ENCODE results near the gene KCTD21. TPM values are rescaled to one million over a fixed set of nuclear protein-coding genes. Genes with fewer than 3 reads are reported as not detected.

Gene KCTD21
- total and polyA plus RNA-seq, 10 of the 15 experiments (the other 5 are each of a cell fraction or from before 2014, with no cell fraction given), result 0.63 to 5.4 (median 3.6) TPM

DNA sequence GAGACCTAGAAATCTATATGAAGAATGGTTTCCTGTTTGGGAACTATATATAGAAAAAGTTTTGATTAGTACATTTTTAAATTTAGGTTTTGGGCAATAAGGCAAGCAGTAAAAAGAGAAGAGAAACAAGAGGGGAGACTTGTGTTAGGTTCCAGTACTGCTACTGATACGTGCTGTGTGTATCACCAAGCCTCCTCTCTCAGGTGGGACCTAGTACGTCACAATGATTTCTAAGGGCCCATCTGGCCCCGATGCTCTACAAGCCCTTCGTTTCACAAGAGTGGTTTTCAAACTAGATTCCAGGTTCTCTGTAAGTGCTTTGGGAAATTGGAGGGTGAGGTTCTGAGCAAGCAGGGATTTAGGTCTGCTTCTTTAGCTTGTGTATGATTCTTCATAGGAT, 39.5 kb upstream of the KCTD21 start:
- H4K20me1 ChIP-seq (ENCODE audit: control insufficient read depth, insufficient read depth), result no peaks in the 10 kb centered on the region
- TF ChIP-seq, protein P1, sequence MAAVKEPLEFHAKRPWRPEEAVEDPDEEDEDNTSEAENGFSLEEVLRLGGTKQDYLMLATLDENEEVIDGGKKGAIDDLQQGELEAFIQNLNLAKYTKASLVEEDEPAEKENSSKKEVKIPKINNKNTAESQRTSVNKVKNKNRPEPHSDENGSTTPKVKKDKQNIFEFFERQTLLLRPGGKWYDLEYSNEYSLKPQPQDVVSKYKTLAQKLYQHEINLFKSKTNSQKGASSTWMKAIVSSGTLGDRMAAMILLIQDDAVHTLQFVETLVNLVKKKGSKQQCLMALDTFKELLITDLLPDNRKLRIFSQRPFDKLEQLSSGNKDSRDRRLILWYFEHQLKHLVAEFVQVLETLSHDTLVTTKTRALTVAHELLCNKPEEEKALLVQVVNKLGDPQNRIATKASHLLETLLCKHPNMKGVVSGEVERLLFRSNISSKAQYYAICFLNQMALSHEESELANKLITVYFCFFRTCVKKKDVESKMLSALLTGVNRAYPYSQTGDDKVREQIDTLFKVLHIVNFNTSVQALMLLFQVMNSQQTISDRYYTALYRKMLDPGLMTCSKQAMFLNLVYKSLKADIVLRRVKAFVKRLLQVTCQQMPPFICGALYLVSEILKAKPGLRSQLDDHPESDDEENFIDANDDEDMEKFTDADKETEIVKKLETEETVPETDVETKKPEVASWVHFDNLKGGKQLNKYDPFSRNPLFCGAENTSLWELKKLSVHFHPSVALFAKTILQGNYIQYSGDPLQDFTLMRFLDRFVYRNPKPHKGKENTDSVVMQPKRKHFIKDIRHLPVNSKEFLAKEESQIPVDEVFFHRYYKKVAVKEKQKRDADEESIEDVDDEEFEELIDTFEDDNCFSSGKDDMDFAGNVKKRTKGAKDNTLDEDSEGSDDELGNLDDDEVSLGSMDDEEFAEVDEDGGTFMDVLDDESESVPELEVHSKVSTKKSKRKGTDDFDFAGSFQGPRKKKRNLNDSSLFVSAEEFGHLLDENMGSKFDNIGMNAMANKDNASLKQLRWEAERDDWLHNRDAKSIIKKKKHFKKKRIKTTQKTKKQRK (IDR thresholded peaks at IDR 0.05; ENCODE audit: low read depth, low read length), result no peak
- TF ChIP-seq, protein P2, sequence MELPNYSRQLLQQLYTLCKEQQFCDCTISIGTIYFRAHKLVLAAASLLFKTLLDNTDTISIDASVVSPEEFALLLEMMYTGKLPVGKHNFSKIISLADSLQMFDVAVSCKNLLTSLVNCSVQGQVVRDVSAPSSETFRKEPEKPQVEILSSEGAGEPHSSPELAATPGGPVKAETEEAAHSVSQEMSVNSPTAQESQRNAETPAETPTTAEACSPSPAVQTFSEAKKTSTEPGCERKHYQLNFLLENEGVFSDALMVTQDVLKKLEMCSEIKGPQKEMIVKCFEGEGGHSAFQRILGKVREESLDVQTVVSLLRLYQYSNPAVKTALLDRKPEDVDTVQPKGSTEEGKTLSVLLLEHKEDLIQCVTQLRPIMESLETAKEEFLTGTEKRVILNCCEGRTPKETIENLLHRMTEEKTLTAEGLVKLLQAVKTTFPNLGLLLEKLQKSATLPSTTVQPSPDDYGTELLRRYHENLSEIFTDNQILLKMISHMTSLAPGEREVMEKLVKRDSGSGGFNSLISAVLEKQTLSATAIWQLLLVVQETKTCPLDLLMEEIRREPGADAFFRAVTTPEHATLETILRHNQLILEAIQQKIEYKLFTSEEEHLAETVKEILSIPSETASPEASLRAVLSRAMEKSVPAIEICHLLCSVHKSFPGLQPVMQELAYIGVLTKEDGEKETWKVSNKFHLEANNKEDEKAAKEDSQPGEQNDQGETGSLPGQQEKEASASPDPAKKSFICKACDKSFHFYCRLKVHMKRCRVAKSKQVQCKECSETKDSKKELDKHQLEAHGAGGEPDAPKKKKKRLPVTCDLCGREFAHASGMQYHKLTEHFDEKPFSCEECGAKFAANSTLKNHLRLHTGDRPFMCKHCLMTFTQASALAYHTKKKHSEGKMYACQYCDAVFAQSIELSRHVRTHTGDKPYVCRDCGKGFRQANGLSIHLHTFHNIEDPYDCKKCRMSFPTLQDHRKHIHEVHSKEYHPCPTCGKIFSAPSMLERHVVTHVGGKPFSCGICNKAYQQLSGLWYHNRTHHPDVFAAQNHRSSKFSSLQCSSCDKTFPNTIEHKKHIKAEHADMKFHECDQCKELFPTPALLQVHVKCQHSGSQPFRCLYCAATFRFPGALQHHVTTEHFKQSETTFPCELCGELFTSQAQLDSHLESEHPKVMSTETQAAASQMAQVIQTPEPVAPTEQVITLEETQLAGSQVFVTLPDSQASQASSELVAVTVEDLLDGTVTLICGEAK (IDR thresholded peaks at IDR 0.05; ENCODE audit: borderline replicate concordance), result no peak
- no peak for TF ChIP-seq YBX1 (IDR thresholded peaks at IDR 0.05)
- TF ChIP-seq CHD4 (IDR thresholded peaks at IDR 0.05), result no peak
- no peak for TF ChIP-seq FOS (IDR thresholded peaks at IDR 0.05; ENCODE audit: borderline replicate concordance, extremely low read depth, insufficient read length)
- TF ChIP-seq, protein P3, sequence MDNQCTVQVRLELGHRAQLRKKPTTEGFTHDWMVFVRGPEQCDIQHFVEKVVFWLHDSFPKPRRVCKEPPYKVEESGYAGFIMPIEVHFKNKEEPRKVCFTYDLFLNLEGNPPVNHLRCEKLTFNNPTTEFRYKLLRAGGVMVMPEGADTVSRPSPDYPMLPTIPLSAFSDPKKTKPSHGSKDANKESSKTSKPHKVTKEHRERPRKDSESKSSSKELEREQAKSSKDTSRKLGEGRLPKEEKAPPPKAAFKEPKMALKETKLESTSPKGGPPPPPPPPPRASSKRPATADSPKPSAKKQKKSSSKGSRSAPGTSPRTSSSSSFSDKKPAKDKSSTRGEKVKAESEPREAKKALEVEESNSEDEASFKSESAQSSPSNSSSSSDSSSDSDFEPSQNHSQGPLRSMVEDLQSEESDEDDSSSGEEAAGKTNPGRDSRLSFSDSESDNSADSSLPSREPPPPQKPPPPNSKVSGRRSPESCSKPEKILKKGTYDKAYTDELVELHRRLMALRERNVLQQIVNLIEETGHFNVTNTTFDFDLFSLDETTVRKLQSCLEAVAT (IDR thresholded peaks at IDR 0.05), result no peak
- TF ChIP-seq ZBED1 (IDR thresholded peaks at IDR 0.05; ENCODE audit: borderline replicate concordance), result 0 out of 2 replicates have a peak, but pooled peaks have one; percentile 31
- TF ChIP-seq, protein P4, sequence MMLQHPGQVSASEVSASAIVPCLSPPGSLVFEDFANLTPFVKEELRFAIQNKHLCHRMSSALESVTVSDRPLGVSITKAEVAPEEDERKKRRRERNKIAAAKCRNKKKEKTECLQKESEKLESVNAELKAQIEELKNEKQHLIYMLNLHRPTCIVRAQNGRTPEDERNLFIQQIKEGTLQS (IDR thresholded peaks at IDR 0.05; ENCODE audit: borderline replicate concordance, extremely low read depth, low read depth, low read length), result no peak
- no peak for TF ChIP-seq EED (IDR thresholded peaks at IDR 0.05; ENCODE audit: low read depth)
- 0 out of 2 replicates have a peak, but pooled peaks have one; percentile 12 for TF ChIP-seq CREB1 (IDR thresholded peaks at IDR 0.05; ENCODE audit: low read depth)
- peak; percentile 39; the same call in 1 of the 2 replicates for TF ChIP-seq CREM (IDR thresholded peaks at IDR 0.05; ENCODE audit: low read depth)
- no peak for TF ChIP-seq NRF1 (conservative IDR thresholded peaks at IDR 0.05; ENCODE audit: low read depth, low read length)
- TF ChIP-seq JUNB (IDR thresholded peaks at IDR 0.05), result no peak; the same call in 1 of the 2 replicates
- no peak for TF ChIP-seq ESRRA (IDR thresholded peaks at IDR 0.05; ENCODE audit: low read length)
- TF ChIP-seq MEF2A (IDR thresholded peaks at IDR 0.05; ENCODE audit: insufficient read depth, low read depth, low read length), result 0 out of 2 replicates have a peak, but pooled peaks have one; percentile 52

More for the DNA sequence above, 39.5 kb upstream of the KCTD21 start:
- Histone ChIP-seq H3K27ac (ENCODE audit: control insufficient read depth, insufficient read depth) (peak overlapping the region; percentile 75), H2AFZ (ENCODE audit: control insufficient read depth, low read depth, low read length) (no peak overlapping the region; the same call in 1 of the 2 replicates), H3K9ac (ENCODE audit: control insufficient read depth, insufficient read depth, low read length) (no peak overlapping the region), H3K9me3 (replicated peaks; ENCODE audit: control insufficient read depth, insufficient read depth, low read length) (no peaks in the 10 kb centered on the region), H3K27me3 (replicated peaks in 1 of 2; ENCODE audit: control insufficient read depth in 2 of 2, insufficient read depth in 2 of 2, low read length in 1 of 2) (no peaks in the 10 kb centered on the region), H3K4me1 (ENCODE audit: control insufficient read depth, insufficient read depth, low read length) (peaks cover 43% of the 10 kb centered on the region), H3K4me3 (peak overlapping the region; percentile 18; the same call in 1 of the 2 replicates), H3K79me2 (ENCODE audit: control insufficient read depth, insufficient read depth, low read length) (no peaks in the 10 kb centered on the region), H3K36me3 (ENCODE audit: control insufficient read depth in 2 of 2, insufficient read depth in 2 of 2, low read length in 1 of 2) (no peaks in the 10 kb centered on the region), H3K4me2 (ENCODE audit: control insufficient read depth, insufficient read depth) (peak overlapping the region; percentile 33; the same call in 1 of the 2 replicates)
- ChIA-PET SMC1A (ENCODE audit: uncharacterized antibody, unreplicated experiment) (interaction anchor here (0.7 to 3.1 kb wide), 34 partner anchors 9 to 488 kb away, joined by 3 to 89 read pairs (median 4); partner anchors contain the start of genes ALG8, GAB2 and NARS2), POLR2A (interaction anchor here (0.6 to 1.6 kb wide), 6 partner anchors 20 to 883 kb away, joined by 3 to 6 read pairs (median 4); partner anchors contain the start of gene NARS2), RAD21 (ENCODE audit: unreplicated experiment) (interaction anchor here (0.6 to 5.2 kb wide), 30 partner anchors 9 to 417 kb away, joined by 3 to 124 read pairs (median 3); partner anchors contain the start of genes ALG8, GAB2, KCTD21 and NARS2), CTCF (interaction anchor here (0.6 to 8.1 kb wide), 43 partner anchors 9 to 488 kb away, joined by 3 to 181 read pairs (median 6); partner anchors contain the start of genes GAB2, KCTD21, NARS2 and USP35)
- in situ Hi-C loops (cut with MboI) (no loop called here), intact Hi-C loops (cut with micrococcal nuclease; ENCODE audit: unreplicated experiment) (loop anchor here (1.0 kb wide), 3 partner anchors 189 to 336 kb away; partner anchors contain the start of gene GAB2)
- FAIRE-seq, result no peak
- WGBS (ENCODE audit: insufficient coverage, insufficient replicate concordance, low lambda C conversion rate, missing lambda C conversion rate), result 0% methylated on average over 4 of the region's 4 CpGs
- DNase-seq (ENCODE audit: low read depth, low spot score), result no peak
- peak; percentile 34 for ATAC-seq
- BruUV-seq (replicated peaks), result no TSS peak

Measured in GM12878 (cell line).